Choroid plexus epithelial cell (primary cell): ENCODE results near the gene KIFC3.

ENCODE experiments used
- DNase-seq: peaks from one replicate; pipeline ENCODE4 v3.0.0-alpha.2; 2010; ENCODE audit warnings: low read depth
- H3K4me3 ChIP-seq: 2 replicates; pipeline ENCODE4 v1.5.1; 2011; ENCODE audit warnings: low read depth, mild to moderate bottlenecking, control low read depth, low read length, moderate library complexity
- CTCF ChIP-seq: conservative IDR thresholded peaks from 2 replicates; pipeline ENCODE4 v1.5.1; 2011; ENCODE audit warnings: low read depth, mild to moderate bottlenecking, control low read depth, inconsistent platforms, low read length, moderate library complexity

Gene KIFC3

DNA sequence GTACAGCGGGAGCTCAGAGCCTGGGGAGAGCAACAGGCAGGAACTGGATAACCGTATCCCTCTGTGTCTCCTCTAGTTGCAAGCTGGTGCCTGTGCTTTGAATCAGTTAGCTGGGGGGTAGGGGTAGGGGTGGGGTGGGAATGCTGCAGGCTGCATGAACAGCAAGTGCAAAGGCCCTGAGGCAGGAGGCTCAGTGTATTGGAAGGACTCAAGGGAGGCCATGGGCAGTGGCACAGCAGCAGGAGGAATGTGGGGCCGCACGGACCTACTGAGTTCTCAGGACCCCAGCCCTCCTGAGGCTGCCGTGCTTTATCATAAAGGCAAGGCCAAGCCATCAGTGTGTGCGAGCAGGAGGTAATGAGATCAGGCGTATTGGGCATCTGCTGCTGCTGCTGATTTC, 63.4 kb downstream of the KIFC3 start:
- TF ChIP-seq CTCF, result no peak
- no peak for DNase-seq
- no peak overlapping the region for H3K4me3 ChIP-seq

DNA sequence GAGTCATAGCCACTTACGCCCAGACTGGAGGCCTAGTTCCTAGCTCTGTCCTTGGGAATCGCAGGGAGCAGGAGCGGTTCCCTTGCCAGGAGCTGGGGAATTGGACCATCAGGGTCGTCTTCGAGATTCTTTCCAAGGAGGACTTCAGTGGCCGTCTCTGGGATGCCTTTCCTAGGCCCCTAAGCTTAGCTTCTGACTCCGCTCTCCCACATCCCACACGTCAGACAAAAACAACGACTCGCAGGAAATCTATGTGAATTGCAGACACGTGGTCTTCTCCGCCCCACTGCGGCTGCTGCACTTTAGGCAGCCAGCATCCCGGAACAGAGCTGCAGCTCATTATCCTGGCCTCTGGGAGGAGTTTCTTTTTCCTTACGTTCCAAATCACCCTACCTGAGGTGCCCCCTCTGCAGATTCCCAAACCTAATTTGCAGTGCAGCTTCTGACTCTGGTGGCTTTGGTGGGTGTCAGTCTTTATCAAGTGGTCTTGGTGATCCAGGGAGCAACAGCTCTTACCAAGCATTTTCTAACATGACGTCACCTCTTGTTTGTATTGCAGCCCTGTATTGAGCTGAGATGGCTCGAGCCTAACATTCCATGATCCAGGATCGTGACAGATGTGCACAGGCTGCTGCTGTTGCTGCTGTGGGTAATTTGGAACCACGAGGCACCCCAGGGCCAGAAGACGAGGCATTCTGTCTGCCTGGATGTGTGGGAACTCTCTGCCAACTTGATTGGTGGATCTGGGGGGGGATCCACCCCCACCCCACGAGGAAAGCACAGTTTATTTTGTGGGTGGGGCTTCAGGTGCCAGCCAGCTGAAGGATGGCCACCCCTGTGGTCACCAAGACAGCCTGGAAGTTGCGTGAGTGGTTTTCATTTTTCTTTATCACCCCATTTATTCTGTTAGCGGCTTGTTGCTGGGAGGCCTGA, 65.6 kb downstream of the KIFC3 start:
- peak; percentile 84 for DNase-seq
- peak; percentile 41 for TF ChIP-seq CTCF
- H3K4me3 ChIP-seq, result peak overlapping the region; percentile 99

DNA sequence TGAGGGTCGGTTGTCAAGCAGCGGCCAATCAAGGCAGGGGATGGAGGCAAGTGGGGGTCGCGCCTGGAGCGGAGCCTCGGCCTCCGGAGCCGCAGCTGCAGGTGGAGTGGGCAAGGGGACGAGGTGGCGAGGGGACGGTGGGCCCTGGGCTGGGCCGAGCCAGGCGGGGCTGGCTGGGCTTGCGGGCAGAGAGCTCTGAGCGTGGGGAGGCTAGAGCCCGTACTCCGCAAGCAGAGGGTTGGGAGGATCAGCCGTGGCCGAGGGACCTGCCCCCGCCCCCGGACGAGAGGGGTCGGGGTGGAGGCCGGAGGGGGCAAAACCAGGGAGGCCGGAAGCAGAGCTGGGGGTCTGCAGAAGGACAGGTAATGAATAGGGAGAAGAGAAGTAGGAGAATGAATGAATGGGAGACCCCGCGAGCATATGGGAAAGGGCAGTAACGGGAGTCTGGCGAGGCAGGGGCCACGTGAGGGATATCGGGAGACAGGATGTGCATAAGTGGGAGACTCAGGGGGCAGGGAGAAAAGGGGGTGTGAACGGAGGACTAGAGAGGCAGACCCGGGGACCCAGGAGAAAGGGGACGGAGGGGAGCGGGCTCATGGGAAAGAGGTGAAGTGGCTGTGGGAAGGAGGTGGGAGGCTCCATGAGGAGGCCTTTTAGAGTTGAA, 66.4 kb downstream of the KIFC3 start, which contains the start of gene KATNB1:
Gene KATNB1, plus strand, starts transcription at position 16 of the 664 bp plus-strand sequence. CDS start 1,474 bp downstream, outside the sequence.
- TF ChIP-seq CTCF, result no peak
- peak within 1 kb of the TSS; percentile 99 for H3K4me3 ChIP-seq
- peak; percentile 24 for DNase-seq

GRCh38 chr16:57734925-57735754, 67.2 kb downstream of the KIFC3 start:
- DNase-seq, result peak; percentile 100
- TF ChIP-seq CTCF, result no peak
- peak overlapping the region; percentile 99 for H3K4me3 ChIP-seq

DNA sequence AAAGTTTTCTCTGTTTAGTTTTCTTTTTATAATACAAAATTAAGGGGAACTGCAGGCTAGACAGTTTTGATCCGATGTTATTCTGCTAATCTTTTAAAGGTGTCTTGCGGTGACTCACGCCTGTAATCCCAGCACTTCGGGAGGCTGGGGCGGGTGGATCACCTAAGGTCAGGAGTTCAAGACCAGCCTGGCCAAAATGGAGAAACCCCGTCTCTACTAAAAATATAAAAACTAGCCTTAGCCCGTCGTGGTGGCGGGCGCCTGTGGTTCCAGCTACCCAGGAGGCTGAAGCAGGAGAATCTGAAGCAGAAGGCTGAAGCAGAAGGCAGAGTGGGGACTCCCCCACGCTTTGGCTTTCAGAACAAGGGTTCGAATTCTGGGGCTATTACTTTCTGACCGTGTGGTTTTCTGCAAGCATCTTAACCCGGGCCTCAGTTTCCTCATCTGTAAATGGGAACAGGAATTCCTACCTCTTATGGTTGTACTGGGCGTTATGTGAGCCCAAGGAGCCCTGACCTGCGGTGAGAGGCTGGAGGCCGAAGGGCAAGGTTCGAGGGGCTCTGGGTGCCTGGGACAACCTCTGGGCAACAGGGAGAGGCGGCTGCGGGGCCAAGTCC, 67.9 kb downstream of the KIFC3 start:
- no peak for TF ChIP-seq CTCF
- DNase-seq, result no peak
- peak overlapping the region; percentile 87 for H3K4me3 ChIP-seq

- TF ChIP-seq CTCF, result no peak
- no peak overlapping the region for H3K4me3 ChIP-seq
- no peak for DNase-seq
These were observed 69.6 kb downstream of the KIFC3 start for GRCh38 chr16:57732714-57733113.
